Testis (tissue), 3 donors: ENCODE data around the gene MAPKAPK2. TPM values are rescaled to one million over a fixed set of nuclear protein-coding genes. Genes with fewer than 3 reads are reported as not detected.
A peak's percentile ranks its signal among the peaks of the same experiment; 100 is the strongest.

ENCODE experiments used
- DNase-seq: peaks from one replicate; pipeline ENCODE4 v3.0.0-alpha.2; 2019
- H3K27ac ChIP-seq, 2 donors: fragments of 200-600 bp; sonication (generic); one replicate each; pipeline ENCODE4 v1.5.1; 2019
- H3K27me3 ChIP-seq: fragments of 200-600 bp; sonication (generic); one replicate; pipeline ENCODE4 v1.5.1; 2019
- H3K36me3 ChIP-seq: fragments of 200-600 bp; sonication (generic); one replicate; pipeline ENCODE4 v1.5.1; 2017; ENCODE audit warnings: low read depth; ENCODE audit errors: missing control alignments
- H3K4me1 ChIP-seq: fragments of 200-600 bp; sonication (generic); one replicate; pipeline ENCODE4 v1.5.1; 2019
- H3K4me3 ChIP-seq, 2 donors: fragments of 200-600 bp; sonication (generic); one replicate each; pipeline ENCODE4 v1.5.1; 2017 to 2019
- H3K9me3 ChIP-seq: fragments of 200-600 bp; sonication (generic); one replicate; pipeline ENCODE4 v1.5.1; 2017
- POLR2A ChIP-seq: fragments of 450-650 bp; IDR thresholded peaks from one replicate; pipeline ENCODE4 v1.6.1; 2017; ENCODE audit warnings: antibody characterized with exemption, mild to moderate bottlenecking, moderate library complexity
- WGBS, 2 donors: methylation state at CpG; one replicate each; pipeline ENCODE4 v1.1.5; 2018; 5-methylcytosine and 5-hydroxymethylcytosine counted together
- intact Hi-C: fragments of 100-400 bp; cut with DNase I; formaldehyde crosslinking; loops from one replicate; pipeline ENCODE4 v1.15.1; 2023; ENCODE audit warnings: low total_unique reads
- polyA plus RNA-seq: library from polyadenylated mRNA; stranded (reverse); fragments of 350-450 nt; fragmentation: Illumina TruSeq; extraction: RNeasy Lipid Tissue Mini Kit (QIAGEN cat#74804); gene quantifications from one replicate; pipeline ENCODE4 v1.2.3, GENCODE V29; 2014; ENCODE audit warnings: low read depth, low replicate concordance; ENCODE audit not compliant: insufficient read depth
- total RNA-seq, 2 donors: library from RNA; depleted of rRNA; stranded (reverse); fragments of >200 nt; gene quantifications; one replicate each; pipeline ENCODE4 v1.2.3, GENCODE V29; 2016
- TF ChIP-seq, protein P1 (sequence below), 3 experiments: fragments of 450-650 bp in 2 of 3; fragments of 200-600 bp in 1 of 3; sonication (generic) in 1 of 3; IDR thresholded peaks; one replicate each; pipeline ENCODE4 v1.5.1; 2016 to 2019; ENCODE audit warnings: antibody characterized with exemption in 3 of 3, mild to moderate bottlenecking in 2 of 3, moderate library complexity in 1 of 3

The MAPKAPK2 gene
- total and polyA plus RNA-seq, 3 donors from 2014 or later = 66.3 to 76.5 (median 69.1) TPM

DNA sequence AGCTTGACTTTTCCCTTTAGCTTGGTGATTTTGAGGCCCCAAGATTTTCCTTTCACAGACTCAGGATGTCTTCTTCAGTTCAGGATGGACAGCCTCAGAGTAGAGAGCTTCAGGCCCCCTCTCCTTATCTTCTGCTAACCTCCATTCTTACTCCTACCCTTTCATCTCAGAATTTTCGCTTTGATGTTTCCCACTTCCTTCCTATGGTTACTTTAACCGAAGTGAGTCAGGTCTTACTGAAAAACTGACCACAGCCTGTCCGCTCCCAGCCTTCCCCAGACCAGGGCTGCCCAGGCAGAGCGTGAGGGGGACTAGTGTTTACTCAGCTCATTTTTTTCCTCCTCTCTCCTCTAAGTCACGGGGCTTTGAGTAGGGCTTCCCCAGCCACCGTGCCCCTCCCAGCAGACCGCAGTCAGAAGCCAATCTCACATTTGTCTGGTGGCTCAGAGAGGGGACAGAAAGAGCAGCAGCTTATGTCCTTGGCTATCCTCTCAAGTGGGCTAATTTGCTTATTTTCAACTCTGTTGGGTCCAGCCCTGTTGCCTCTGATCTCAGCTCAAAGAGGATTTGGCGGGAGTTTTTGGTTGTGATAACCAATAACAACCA lies 81.6 kb downstream of the MAPKAPK2 start:
- WGBS, 2 donors = 68 to 81% methylated on average over 8 of the region's 8 CpGs
- no peaks in the 10 kb centered on the region for H3K36me3 ChIP-seq
- no peaks in the 10 kb centered on the region for H3K4me1 ChIP-seq
- H3K27me3 ChIP-seq = no peaks in the 10 kb centered on the region
- TF ChIP-seq, protein P1, sequence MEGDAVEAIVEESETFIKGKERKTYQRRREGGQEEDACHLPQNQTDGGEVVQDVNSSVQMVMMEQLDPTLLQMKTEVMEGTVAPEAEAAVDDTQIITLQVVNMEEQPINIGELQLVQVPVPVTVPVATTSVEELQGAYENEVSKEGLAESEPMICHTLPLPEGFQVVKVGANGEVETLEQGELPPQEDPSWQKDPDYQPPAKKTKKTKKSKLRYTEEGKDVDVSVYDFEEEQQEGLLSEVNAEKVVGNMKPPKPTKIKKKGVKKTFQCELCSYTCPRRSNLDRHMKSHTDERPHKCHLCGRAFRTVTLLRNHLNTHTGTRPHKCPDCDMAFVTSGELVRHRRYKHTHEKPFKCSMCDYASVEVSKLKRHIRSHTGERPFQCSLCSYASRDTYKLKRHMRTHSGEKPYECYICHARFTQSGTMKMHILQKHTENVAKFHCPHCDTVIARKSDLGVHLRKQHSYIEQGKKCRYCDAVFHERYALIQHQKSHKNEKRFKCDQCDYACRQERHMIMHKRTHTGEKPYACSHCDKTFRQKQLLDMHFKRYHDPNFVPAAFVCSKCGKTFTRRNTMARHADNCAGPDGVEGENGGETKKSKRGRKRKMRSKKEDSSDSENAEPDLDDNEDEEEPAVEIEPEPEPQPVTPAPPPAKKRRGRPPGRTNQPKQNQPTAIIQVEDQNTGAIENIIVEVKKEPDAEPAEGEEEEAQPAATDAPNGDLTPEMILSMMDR (IDR thresholded peaks at IDR 0.05) = no peak
- no peak for TF ChIP-seq POLR2A
- intact Hi-C loops = no loop called here
- H3K27ac ChIP-seq = no peak overlapping the region
- H3K4me3 ChIP-seq = no peak overlapping the region
- H3K9me3 ChIP-seq = no peaks in the 10 kb centered on the region
- DNase-seq = peak; percentile 40

DNA sequence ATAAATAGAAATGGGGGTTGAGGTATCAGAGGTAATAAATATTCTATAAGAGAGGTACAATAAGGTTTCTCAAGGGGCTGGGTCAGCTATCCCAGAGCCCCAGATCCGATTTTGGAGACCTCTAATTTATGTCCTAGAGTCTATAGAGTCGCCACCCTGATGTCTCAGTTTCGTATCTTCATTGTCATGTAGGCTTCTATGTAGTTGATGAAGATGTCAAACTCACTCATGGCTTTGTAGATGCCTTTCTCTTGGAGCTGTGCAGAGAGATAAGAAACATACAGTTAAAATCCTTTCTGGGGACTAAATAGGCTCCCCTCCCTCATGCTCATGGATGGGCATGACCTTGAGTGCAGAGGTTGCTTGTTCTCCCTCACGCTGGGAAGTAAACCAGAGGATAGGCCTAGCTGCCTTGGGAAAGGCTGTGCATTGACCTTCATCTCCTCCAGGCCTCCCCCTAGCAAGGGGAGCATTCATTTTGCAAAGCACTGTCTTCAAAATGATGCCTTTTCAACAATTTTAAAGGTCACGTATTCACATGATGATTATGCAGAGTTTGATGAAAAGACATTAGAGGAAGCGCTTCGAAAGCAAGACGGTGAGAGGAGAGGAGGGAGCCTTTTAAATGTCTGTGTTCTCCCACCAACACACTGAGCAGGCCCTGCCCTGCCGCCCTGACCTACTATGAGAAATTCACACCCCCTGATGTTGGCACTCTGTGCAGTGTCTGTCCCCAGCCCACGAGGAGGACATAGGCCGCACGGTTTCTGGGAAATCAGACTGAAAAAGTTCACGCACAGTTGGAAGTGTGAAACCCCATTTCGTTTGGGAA lies 84.0 kb downstream of the MAPKAPK2 start:
- no peaks in the 10 kb centered on the region for H3K27me3 ChIP-seq
- TF ChIP-seq POLR2A = no peak
- TF ChIP-seq, protein P1 (IDR thresholded peaks at IDR 0.05) = no peak
- H3K4me1 ChIP-seq = no peaks in the 10 kb centered on the region
- intact Hi-C loops = no loop called here
- no peak for DNase-seq
- H3K4me3 ChIP-seq = no peak overlapping the region
- no peak overlapping the region for H3K27ac ChIP-seq
- H3K36me3 ChIP-seq = no peaks in the 10 kb centered on the region
- WGBS, 2 donors = 84 to 87% methylated on average over 14 of the region's 14 CpGs
- H3K9me3 ChIP-seq = no peaks in the 10 kb centered on the region

DNA sequence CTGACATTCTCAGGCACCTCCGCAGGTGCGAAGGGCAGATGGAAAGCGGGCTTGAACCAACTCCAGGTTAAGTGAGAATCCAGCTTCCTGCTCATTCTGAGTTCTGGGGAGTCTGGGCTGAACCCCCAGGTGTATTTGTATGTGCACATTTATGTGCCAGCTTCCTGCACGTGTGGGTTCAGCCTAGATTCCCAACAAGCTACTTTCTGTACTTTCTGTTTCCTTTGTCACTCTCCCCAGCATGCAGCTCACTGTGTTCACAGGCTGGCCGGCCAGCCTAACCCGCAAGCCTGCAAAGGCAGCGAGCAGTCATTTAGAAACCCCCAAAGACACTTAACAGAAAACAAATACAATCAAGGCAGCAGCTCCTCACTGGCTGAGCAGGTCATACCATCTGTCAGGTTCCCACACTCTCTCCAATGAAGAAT lies 84.6 kb downstream of the MAPKAPK2 start:
- DNase-seq = no peak
- Histone ChIP-seq H3K4me3 (no peak overlapping the region), H3K36me3 (no peaks in the 10 kb centered on the region), H3K27ac (no peak overlapping the region), H3K4me1 (no peaks in the 10 kb centered on the region), H3K27me3 (no peaks in the 10 kb centered on the region), H3K9me3 (no peaks in the 10 kb centered on the region)
- intact Hi-C loops = no loop called here
- TF ChIP-seq, protein P1 (IDR thresholded peaks at IDR 0.05) = no peak
- TF ChIP-seq POLR2A = no peak
- WGBS, 2 donors = 86 to 92% methylated on average over 7 of the region's 7 CpGs

DNA sequence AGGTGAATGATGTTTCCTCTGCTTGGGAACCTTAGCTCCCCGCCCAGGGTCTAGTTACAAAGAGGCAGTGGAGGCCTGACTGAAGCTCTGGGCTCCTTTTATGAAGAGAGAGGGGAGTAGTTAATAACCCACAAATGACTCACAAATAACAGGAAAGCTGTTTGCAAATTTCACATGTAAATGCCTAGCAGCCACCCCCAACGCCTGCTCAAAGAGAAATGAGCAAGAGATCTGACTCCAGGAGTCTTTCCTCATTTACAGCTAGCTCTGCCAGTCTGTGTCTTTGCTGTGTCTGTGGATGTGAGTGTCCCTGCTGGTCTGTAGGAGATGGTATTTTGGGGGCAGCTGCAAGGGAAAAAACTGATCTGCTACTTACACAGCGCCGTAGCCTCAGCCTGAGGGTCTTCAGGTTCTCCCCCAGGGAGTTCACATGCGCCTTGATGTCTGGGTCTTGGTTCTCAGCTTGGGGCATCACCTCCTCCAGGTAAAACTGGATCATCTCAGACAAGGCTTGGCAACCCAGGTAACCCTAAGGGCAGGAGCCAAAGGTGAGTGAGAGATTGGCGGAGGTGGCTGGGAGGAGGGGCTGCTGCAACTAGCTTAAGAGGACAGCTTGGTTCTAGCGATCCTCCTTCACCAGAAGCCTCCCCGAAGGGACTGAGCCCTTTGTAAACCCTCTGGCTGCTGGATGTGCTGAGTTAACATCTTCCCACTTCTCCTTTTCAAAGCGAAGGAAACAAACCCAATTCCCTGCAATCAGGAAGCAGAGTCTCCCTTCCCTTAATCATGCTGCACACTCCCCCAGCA lies 86.0 kb downstream of the MAPKAPK2 start, which contains the start of gene IL19:
Gene IL19, plus strand, starts transcription at position 243 of the 807 bp plus-strand sequence. CDS start 65,890 bp downstream, outside the sequence.
- intact Hi-C loops = no loop called here
- DNase-seq = no peak
- H3K4me3 ChIP-seq = no peak within 1 kb of the TSS
- no peaks in the 10 kb centered on the region for H3K36me3 ChIP-seq
- H3K4me1 ChIP-seq = no peaks in the 10 kb centered on the region
- no peak within 1 kb of the TSS for H3K27ac ChIP-seq
- TF ChIP-seq POLR2A = no peak
- TF ChIP-seq, protein P1 (IDR thresholded peaks at IDR 0.05) = no peak
- H3K27me3 ChIP-seq = no peaks in the 10 kb centered on the region
- WGBS, 2 donors = 77 to 79% methylated on average over 6 to 9 of the region's 9 CpGs
- no peaks in the 10 kb centered on the region for H3K9me3 ChIP-seq
